GM12878 (cell line): ENCODE data around the gene CROCC. TPM values are rescaled to one million over a fixed set of nuclear protein-coding genes. Genes with fewer than 3 reads are reported as not detected.

Experiments used
- ATAC-seq: fragments of 200-7000 bp; cut with Tn5 transposase; 3 replicates; pipeline ENCODE4 v1.9.1; 2020; ENCODE audit warnings: mild to moderate bottlenecking, moderate library complexity
- BruUV-seq: library from RNA; stranded (reverse); fragments of 400-500 nt; replicated peaks from 2 replicates; lab custom pipeline; 2021; lab: Mats Ljungman, UMichigan
- CTCF ChIA-PET: fragments of 300-600 bp; sonication (Branson Sonifier 250); formaldehyde crosslinking; extraction: SDS; loops from one replicate; lab custom pipeline; 2021; ENCODE audit warnings: inconsistent platforms; lab: Yijun Ruan, JAX
- POLR2A ChIA-PET: fragments of 350-600 bp; formaldehyde crosslinking; extraction: SDS; loops from one replicate; lab custom pipeline; 2021; ENCODE audit warnings: inconsistent platforms; lab: Charles Lee
- RAD21 ChIA-PET: fragments of 300-600 bp; sonication (Branson Sonifier 250); formaldehyde crosslinking; loops from one replicate; lab custom pipeline; 2023; ENCODE audit warnings: antibody characterized with exemption; ENCODE audit not compliant: unreplicated experiment; lab: Charles Lee
- SMC1A ChIA-PET: fragments of 300-600 bp; sonication (Branson Sonifier 250); formaldehyde crosslinking; loops from one replicate; lab custom pipeline; 2023; ENCODE audit not compliant: unreplicated experiment, uncharacterized antibody; lab: Charles Lee
- DNase-seq: peaks from one replicate; pipeline ENCODE4 v3.0.0-alpha.2; 2011; ENCODE audit warnings: low read depth, low spot score
- FAIRE-seq: peaks from 3 replicates; lab custom pipeline; 2011; peaks lifted over from hg19 to GRCh38; lab: Jason Lieb, UNC
- H2AFZ ChIP-seq: 2 replicates; pipeline ENCODE4 v1.6.0; 2011; ENCODE audit warnings: low read depth, low read length, control low read depth; ENCODE audit not compliant: control insufficient read depth
- H3K27ac ChIP-seq: 2 replicates; pipeline ENCODE4 v1.5.1; 2011; ENCODE audit warnings: control low read depth; ENCODE audit not compliant: control insufficient read depth, insufficient read depth
- H3K27me3 ChIP-seq, 2 experiments: replicated peaks in 1 of 2; 2 replicates each; pipeline versions ENCODE4 v1.6.0 to v1.6.1; 2011; ENCODE audit warnings: low read length in 1 of 2; ENCODE audit not compliant: control insufficient read depth in 2 of 2, insufficient read depth in 2 of 2
- H3K36me3 ChIP-seq, 2 experiments: 2 replicates each; pipeline ENCODE4 v1.5.1; 2011; ENCODE audit warnings: low read length in 1 of 2; ENCODE audit not compliant: control insufficient read depth in 2 of 2, insufficient read depth in 2 of 2
- H3K4me1 ChIP-seq: 2 replicates; pipeline ENCODE4 v1.6.1; 2011; ENCODE audit warnings: mild to moderate bottlenecking, low read length, moderate library complexity, mixed read lengths; ENCODE audit not compliant: control insufficient read depth, insufficient read depth
- H3K4me2 ChIP-seq: 2 replicates; pipeline ENCODE4 v1.6.0; 2011; ENCODE audit warnings: control low read depth; ENCODE audit not compliant: control insufficient read depth, insufficient read depth
- H3K4me3 ChIP-seq: fragments of 200-600 bp; sonication (generic); 2 replicates; pipeline ENCODE4 v1.5.1; 2016
- H3K79me2 ChIP-seq: 2 replicates; pipeline ENCODE4 v1.6.0; 2011; ENCODE audit warnings: low read length; ENCODE audit not compliant: control insufficient read depth, insufficient read depth
- H3K9ac ChIP-seq: 2 replicates; pipeline ENCODE4 v1.8.0; 2011; ENCODE audit warnings: low read length, control low read depth, mixed read lengths; ENCODE audit not compliant: control insufficient read depth, insufficient read depth
- H3K9me3 ChIP-seq: replicated peaks from 3 replicates; pipeline ENCODE4 v1.5.1; 2011; ENCODE audit warnings: mild to moderate bottlenecking, low read length; ENCODE audit not compliant: control insufficient read depth, insufficient read depth
- H4K20me1 ChIP-seq: 2 replicates; pipeline ENCODE4 v1.6.0; 2011; ENCODE audit not compliant: control insufficient read depth, insufficient read depth
- BCLAF1 ChIP-seq: fragments of 450-650 bp; IDR thresholded peaks from 2 replicates; pipeline ENCODE4 v1.6.1; 2017; ENCODE audit warnings: antibody characterized with exemption, mild to moderate bottlenecking, moderate library complexity
- FOXK2 ChIP-seq: fragments of 450-650 bp; IDR thresholded peaks from 2 replicates; pipeline ENCODE4 v1.6.1; 2017; ENCODE audit warnings: mild to moderate bottlenecking, moderate library complexity
- IRF4 ChIP-seq: IDR thresholded peaks from 2 replicates; pipeline ENCODE4 v1.6.1; 2011; ENCODE audit warnings: low read depth, low read length
- JUNB ChIP-seq: IDR thresholded peaks from 2 replicates; pipeline ENCODE4 v1.6.1; 2016; ENCODE audit warnings: antibody characterized with exemption, mild to moderate bottlenecking
- NR2F1 ChIP-seq: fragments of 450-650 bp; conservative IDR thresholded peaks from 2 replicates; pipeline ENCODE4 v1.6.1; 2017; ENCODE audit warnings: mild to moderate bottlenecking
- NRF1 ChIP-seq: conservative IDR thresholded peaks from 2 replicates; pipeline ENCODE4 v1.6.1; 2011; ENCODE audit warnings: mild to moderate bottlenecking, low read depth, low read length, improper control_type of control experiment
- PKNOX1 ChIP-seq: fragments of 450-650 bp; IDR thresholded peaks from 2 replicates; pipeline ENCODE4 v1.6.1; 2016; ENCODE audit warnings: mild to moderate bottlenecking
- PML ChIP-seq: IDR thresholded peaks from 2 replicates; pipeline ENCODE4 v1.6.1; 2012; ENCODE audit warnings: low read length, inconsistent platforms
- SUPT20H ChIP-seq: IDR thresholded peaks from 2 replicates; pipeline ENCODE4 v1.6.1; 2011; ENCODE audit warnings: low read depth, mild to moderate bottlenecking, low read length, moderate library complexity, borderline replicate concordance; ENCODE audit not compliant: control insufficient read depth
- ZNF592 ChIP-seq: fragments of 450-650 bp; IDR thresholded peaks from 2 replicates; pipeline ENCODE4 v1.6.1; 2017; ENCODE audit warnings: mild to moderate bottlenecking, moderate library complexity
- whole genome bisulfite sequencing: methylation state at CpG from one replicate; pipeline ENCODE4 v1.1.6; 2016; ENCODE audit warnings: low lambda C conversion rate; ENCODE audit not compliant: insufficient replicate concordance, insufficient coverage; ENCODE audit errors: missing lambda C conversion rate; 5-methylcytosine and 5-hydroxymethylcytosine counted together
- in situ Hi-C: fragments of 300-500 bp; cut with MboI; formaldehyde crosslinking; loops from 9 replicates; pipeline ENCODE4 v1.14.3; 2018; ENCODE audit warnings: mixed read lengths
- intact Hi-C: fragments of 100-400 bp; cut with micrococcal nuclease; formaldehyde crosslinking; loops from one replicate; pipeline ENCODE4 v1.14.2; 2022; ENCODE audit not compliant: unreplicated experiment
- polyA plus RNA-seq, 11 experiments: library from polyadenylated mRNA; depleted of rRNA in 4 of 11; unstranded in 6 of 11; stranded (reverse) in 5 of 11; fragments of >200 nt; fragmentation: Nextera tagmentation in 4 of 11; fragmentation: Illumina TruSeq in 1 of 11; extraction: Ambion mirVana in 4 of 11; extraction: Trizol in 1 of 11; gene quantifications; 1 replicate in 1 of 11; 2 replicates in 10 of 11; pipeline versions ENCODE4 v1.2.1 to v1.2.3, GENCODE V29; 2011 to 2016; ENCODE audit warnings: inconsistent platforms in 2 of 11, missing spikeins in 2 of 11, low read depth in 1 of 11
- total RNA-seq, 4 experiments: library from RNA; depleted of rRNA in 3 of 4; stranded (reverse); fragments of >200 nt in 3 of 4; fragmentation: Illumina TruSeq in 1 of 4; extraction: Trizol in 1 of 4; gene quantifications; 2 replicates each; pipeline versions ENCODE4 v1.2.1 to v1.2.3, GENCODE V29; 2013 to 2021

CROCC gene
- total and polyA plus RNA-seq, 10 of the 15 experiments (the other 5 are each of a cell fraction or from before 2014, with no cell fraction given): 0.04 to 5.5 (median 2.3) TPM

GRCh38 chr1:16905110-16905867 is 16.4 kb upstream of the CROCC start (continued):
- no peak for TF ChIP-seq SUPT20H
- no peak for TF ChIP-seq BCLAF1
- peak; percentile 53; the same call in 1 of the 2 replicates for TF ChIP-seq JUNB
- peak; percentile 77 for TF ChIP-seq FOXK2
- TF ChIP-seq PML: peak; percentile 100
- TF ChIP-seq IRF4: peak; percentile 45; the same call in 1 of the 2 replicates

- Histone ChIP-seq H3K27me3 (no peaks in the 10 kb centered on the region), H3K4me3 (no peak overlapping the region), H2AFZ (no peak overlapping the region), H3K27ac (no peak overlapping the region), H3K9ac (no peak overlapping the region), H3K79me2 (no peaks in the 10 kb centered on the region), H3K4me2 (no peak overlapping the region), H4K20me1 (no peaks in the 10 kb centered on the region), H3K9me3 (no peaks in the 10 kb centered on the region; the same call in 2 of the 3 replicates), H3K4me1 (peaks cover 10% of the 10 kb centered on the region; the same call in 1 of the 2 replicates), H3K36me3 (no peaks in the 10 kb centered on the region)
- ATAC-seq (no peak), FAIRE-seq (no peak), DNase-seq (no peak)
- intact Hi-C loops (loop anchor here (1.0 kb wide), 1 partner anchor 10 kb away; no protein-coding TSS in a partner anchor), in situ Hi-C loops (no loop called here)
- CTCF ChIA-PET: interaction anchor here (1.5 to 1.8 kb wide), 2 partner anchors 54 to 140 kb away, joined by 4 read pairs; no protein-coding TSS in a partner anchor
- SMC1A ChIA-PET: interaction anchor here (0.6 kb wide), 1 partner anchor 22 kb away, joined by 6 read pairs; no protein-coding TSS in a partner anchor
- POLR2A ChIA-PET: interaction anchor here (0.6 to 1.0 kb wide), 2 partner anchors 9 to 10 kb away, joined by 5 read pairs; partner anchors contain the start of gene RNU1-2
- BruUV-seq: no TSS peak
- WGBS: 41% methylated on average over 11 of the region's 11 CpGs
- RAD21 ChIA-PET: no interaction called here
- TF ChIP-seq NR2F1: no peak
- no peak for TF ChIP-seq PKNOX1
- TF ChIP-seq ZNF592: no peak
- TF ChIP-seq NRF1: no peak
Observed at GRCh38 chr1:16905868-16906702, 15.6 kb upstream of the CROCC start.
